ENCODE data around the gene MYEOV. TPM values are rescaled to one million over a fixed set of nuclear protein-coding genes. Genes with fewer than 3 reads are reported as not detected.

The MYEOV gene
- total RNA-seq, 1 experiment from 2014 or later: 0.22 TPM

GRCh38 chr11:69316956-69317355, 23.0 kb downstream of the MYEOV start:
- H3K4me1 ChIP-seq (ENCODE audit: insufficient read depth, low read length): no peaks in the 10 kb centered on the region

More at GRCh38 chr11:69316956-69317355, 23.0 kb downstream of the MYEOV start:
- Mint-ChIP-seq H3K9me3 (no peaks in the 10 kb centered on the region; a peak in 2 of 5 replicates), H3K27me3 (ENCODE audit: low read depth) (peaks cover 5% of the 10 kb centered on the region), H3K4me3 (no peak overlapping the region), H3K36me3 (ENCODE audit: insufficient read depth in 1 of 3, low read depth in 3 of 3) (no peaks in the 10 kb centered on the region), H3K4me1 (peaks cover 0 to 4% of the 10 kb centered on the region in 2 experiments; a peak in 1 of 4 replicates), H3K27ac (no peak overlapping the region)
- H2AK5ac ChIP-seq (ENCODE audit: insufficient read length, low read length): no peak overlapping the region
- no peak overlapping the region for H2AFZ ChIP-seq (ENCODE audit: low read length)
- H3T11ph ChIP-seq (ENCODE audit: low read length): no peak overlapping the region
- H2BK15ac ChIP-seq (ENCODE audit: low read depth, low read length): no peak overlapping the region
- H3K14ac ChIP-seq (ENCODE audit: insufficient read depth, low read length): no peak overlapping the region
- no peak overlapping the region for H3K23ac ChIP-seq (ENCODE audit: insufficient read length, low read depth, low read length)
- no peak overlapping the region for H3K4ac ChIP-seq (ENCODE audit: low read depth, low read length)
- H3K9ac ChIP-seq (ENCODE audit: extremely low read depth, insufficient read length, low read length): no peak overlapping the region
- H3K56ac ChIP-seq (ENCODE audit: insufficient read length, low read depth, low read length): no peak overlapping the region
- no peak overlapping the region for H4K5ac ChIP-seq (ENCODE audit: insufficient read length, low read depth, low read length)
- no peak overlapping the region for H4K91ac ChIP-seq (ENCODE audit: insufficient read length, low read depth, low read length)
- H3K27me3 ChIP-seq (ENCODE audit: insufficient read depth, low read length): no peaks in the 10 kb centered on the region
- no peak overlapping the region for H2BK12ac ChIP-seq (ENCODE audit: insufficient read length, low read depth, low read length)
- no peak overlapping the region for H3K4me2 ChIP-seq (ENCODE audit: insufficient read depth, insufficient read length, low read length)
- H2BK20ac ChIP-seq (ENCODE audit: low read depth, low read length, poor library complexity, severe bottlenecking): no peak overlapping the region
- DNase-seq: no peak
- H4K20me1 ChIP-seq (ENCODE audit: control insufficient read depth, insufficient read depth, insufficient read length): no peaks in the 10 kb centered on the region
- H2BK120ac ChIP-seq (ENCODE audit: low read depth, low read length, poor library complexity, severe bottlenecking): no peak overlapping the region
- H3K9me3 ChIP-seq (ENCODE audit: control insufficient read depth, low read depth, low read length): no peaks in the 10 kb centered on the region
- no peak for TF ChIP-seq CTCF (conservative IDR thresholded peaks at IDR 0.05)
- no peak overlapping the region for H3K18ac ChIP-seq (ENCODE audit: insufficient read length, low read depth, low read length)
- H3K79me1 ChIP-seq (ENCODE audit: insufficient read depth, low read depth, low read length, poor library complexity, severe bottlenecking): no peaks in the 10 kb centered on the region
- H3K27ac ChIP-seq (ENCODE audit: insufficient read length, low read depth, low read length): no peak overlapping the region
- no peaks in the 10 kb centered on the region for H3K79me2 ChIP-seq (ENCODE audit: insufficient read depth, low read length)
- H4K8ac ChIP-seq (replicated peaks; ENCODE audit: insufficient read length, low read depth, low read length): no peak overlapping the region
- no peak overlapping the region for H2BK5ac ChIP-seq (ENCODE audit: insufficient read length, low read length)
- H3K23me2 ChIP-seq (ENCODE audit: insufficient read length, low read depth, low read length, poor library complexity, severe bottlenecking): no peaks in the 10 kb centered on the region
- no CpG with 5 or more reads among the region's 4 CpGs for WGBS (ENCODE audit: extremely low coverage, insufficient read length, low lambda C conversion rate)

Measured in H9 (cell line).